VCaP (cell line): ENCODE measurements around the gene ZNF546.

Experiments
- H3K27ac ChIP-seq: fragments of 450-650 bp; 2 replicates; pipeline ENCODE4 v1.5.1; 2017
- TF ChIP-seq, protein P1 (sequence below): fragments of 450-650 bp; conservative IDR thresholded peaks from 2 replicates; pipeline ENCODE4 v1.5.1; 2017; ENCODE audit warnings: mild to moderate bottlenecking, moderate library complexity

The ZNF546 gene

DNA sequence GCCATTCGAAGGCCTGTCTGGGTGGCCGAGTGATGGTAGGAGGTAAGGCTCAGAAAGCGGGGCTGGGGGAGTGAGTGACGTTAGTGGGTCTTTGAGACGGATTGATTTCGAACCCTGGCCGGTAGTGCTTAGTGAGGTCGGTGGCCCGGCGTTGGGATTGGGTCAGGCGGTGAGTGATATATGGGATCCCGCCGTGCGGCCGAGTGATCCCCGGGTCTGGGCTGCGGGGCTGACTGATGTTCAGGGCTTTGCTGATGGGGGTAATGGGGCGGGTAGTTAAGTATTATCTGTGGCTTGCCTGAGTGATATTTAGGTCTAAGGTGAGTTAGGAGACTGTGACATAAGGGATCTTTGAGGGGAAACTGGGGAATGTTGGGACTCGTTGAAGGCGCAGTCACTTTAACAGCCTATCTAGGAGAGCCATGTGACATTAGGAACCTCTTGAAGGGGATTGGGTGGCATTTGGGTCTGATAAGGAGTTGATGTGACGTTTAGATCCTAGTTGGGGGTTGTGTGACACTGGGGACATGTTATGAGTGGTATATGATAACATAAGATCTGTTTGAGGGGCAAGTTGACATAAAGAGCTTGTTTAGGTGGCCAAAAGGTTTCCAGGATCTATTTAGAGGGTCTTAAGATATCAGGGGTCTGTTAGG, 25.4 kb upstream of the ZNF546 start:
- TF ChIP-seq, protein P1, sequence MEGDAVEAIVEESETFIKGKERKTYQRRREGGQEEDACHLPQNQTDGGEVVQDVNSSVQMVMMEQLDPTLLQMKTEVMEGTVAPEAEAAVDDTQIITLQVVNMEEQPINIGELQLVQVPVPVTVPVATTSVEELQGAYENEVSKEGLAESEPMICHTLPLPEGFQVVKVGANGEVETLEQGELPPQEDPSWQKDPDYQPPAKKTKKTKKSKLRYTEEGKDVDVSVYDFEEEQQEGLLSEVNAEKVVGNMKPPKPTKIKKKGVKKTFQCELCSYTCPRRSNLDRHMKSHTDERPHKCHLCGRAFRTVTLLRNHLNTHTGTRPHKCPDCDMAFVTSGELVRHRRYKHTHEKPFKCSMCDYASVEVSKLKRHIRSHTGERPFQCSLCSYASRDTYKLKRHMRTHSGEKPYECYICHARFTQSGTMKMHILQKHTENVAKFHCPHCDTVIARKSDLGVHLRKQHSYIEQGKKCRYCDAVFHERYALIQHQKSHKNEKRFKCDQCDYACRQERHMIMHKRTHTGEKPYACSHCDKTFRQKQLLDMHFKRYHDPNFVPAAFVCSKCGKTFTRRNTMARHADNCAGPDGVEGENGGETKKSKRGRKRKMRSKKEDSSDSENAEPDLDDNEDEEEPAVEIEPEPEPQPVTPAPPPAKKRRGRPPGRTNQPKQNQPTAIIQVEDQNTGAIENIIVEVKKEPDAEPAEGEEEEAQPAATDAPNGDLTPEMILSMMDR = no peak
- H3K27ac ChIP-seq = peak overlapping the region; percentile 94

DNA sequence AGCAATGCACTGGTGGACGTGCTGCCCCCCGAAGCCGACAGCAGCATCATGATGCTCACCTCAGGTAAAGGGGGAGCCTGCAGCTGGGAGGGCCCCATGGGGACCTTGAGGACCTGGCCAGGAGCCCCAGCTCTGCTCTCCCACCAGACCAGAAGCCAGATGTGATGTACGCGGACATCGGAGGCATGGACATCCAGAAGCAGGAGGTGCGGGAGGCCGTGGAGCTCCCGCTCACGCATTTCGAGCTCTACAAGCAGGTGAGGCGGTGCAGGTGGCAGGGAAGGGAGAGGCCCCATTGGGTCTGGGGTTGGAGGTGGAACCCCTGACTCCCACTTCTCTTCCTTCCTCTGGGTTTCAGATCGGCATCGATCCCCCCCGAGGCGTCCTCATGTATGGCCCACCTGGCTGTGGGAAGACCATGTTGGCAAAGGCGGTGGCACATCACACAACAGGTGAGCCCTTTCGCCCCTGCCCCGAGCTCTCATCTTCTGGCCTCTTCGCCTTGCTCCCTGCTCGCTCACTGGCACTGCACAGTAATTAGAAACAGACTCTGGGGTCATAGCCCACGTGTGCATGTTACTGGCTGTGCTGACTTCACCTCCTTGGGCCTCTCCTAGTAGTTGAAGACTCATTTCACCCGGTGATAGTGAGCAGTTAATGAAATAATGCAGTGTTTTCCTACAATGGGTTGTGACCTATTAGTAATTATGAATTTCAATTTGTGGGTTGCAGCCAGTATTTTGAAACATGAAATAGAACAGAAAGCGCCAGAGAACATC, 22.3 kb upstream of the ZNF546 start:
- TF ChIP-seq, protein P1 = no peak
- no peak overlapping the region for H3K27ac ChIP-seq

DNA sequence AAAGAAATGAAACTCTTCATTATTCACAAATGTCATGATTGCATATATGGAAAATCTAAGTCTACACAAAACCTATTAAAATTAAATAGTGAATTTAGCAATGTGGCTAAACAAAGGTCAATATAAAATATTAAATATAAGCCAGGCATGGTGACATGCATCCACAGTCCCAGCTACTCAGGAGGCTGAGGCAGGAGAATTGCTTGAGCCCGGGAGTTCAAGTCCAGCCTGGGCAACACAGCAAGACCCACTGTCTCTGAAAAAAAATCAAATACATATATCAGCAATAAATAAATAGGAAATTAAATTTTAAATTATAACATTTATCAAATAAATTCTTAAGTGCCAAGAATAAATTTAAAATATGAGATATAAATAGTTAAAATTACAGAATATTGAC, 14.0 kb upstream of the ZNF546 start:
- TF ChIP-seq, protein P1 = no peak
- H3K27ac ChIP-seq = no peak overlapping the region

DNA sequence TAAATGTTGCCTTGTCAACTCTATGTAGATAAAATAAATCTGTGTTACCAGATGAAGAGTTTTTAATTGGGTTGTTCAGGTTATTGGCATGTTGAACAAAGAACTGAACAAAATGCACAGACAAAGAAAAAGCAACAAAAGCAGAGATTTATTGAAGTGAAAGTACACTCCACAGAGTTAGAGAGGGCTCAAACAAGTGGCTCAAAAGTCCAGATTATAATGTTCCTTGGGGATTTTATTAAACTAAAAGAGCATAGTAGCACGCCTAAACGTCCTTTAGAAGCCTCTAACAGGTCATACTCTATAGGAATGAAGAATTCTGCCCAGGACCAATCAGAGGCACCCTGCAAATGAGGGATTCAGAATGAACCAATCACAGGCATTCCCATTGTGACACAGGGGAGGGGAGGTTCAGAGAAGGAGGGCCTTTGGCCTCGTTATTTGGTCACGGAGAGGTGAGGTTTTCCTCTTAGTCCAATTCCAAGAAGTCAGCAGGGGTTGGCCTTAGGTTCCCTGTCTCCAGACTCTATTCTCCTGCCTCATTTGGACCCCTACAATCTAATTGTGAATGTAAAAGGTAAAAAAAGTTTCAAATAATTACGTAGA, 13.1 kb upstream of the ZNF546 start:
- H3K27ac ChIP-seq = no peak overlapping the region
- TF ChIP-seq, protein P1 = no peak

DNA sequence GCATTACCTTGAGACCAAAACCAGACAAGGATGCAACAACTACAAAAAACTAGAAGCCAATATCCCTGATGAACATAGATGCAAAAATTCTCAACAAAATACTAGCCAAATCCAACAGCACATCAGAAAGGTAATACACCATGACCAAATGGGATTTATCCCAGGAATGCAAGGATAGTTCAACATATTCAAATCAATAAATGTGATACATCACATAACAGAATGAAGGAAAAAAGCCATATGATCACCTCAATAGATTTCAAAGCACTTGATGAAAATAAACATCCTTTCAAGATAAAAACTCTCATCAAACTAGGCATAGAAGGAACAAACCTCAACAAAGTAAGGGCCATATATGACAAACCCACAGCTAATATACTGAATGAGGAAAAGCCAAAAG, 10.2 kb upstream of the ZNF546 start:
- TF ChIP-seq, protein P1 = no peak
- no peak overlapping the region for H3K27ac ChIP-seq

DNA sequence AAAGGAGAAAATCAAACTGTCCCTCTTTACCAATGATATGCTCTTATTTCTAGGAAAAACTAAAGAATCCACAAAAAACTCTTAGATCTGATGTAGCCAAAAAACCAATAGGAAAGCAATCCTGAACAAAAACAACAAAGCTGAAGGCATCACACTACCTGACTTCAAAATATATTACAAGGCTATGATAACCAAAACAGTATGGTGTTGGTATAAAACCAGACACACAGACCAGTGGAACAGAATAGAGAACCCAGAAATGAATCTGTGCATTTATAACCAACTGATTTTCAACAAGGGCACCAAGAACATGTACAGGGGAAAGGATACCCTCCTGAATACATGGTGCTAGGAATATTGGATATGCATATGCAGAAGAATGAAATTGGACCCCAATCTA, 9.7 kb upstream of the ZNF546 start:
- TF ChIP-seq, protein P1 = no peak
- no peak overlapping the region for H3K27ac ChIP-seq

DNA sequence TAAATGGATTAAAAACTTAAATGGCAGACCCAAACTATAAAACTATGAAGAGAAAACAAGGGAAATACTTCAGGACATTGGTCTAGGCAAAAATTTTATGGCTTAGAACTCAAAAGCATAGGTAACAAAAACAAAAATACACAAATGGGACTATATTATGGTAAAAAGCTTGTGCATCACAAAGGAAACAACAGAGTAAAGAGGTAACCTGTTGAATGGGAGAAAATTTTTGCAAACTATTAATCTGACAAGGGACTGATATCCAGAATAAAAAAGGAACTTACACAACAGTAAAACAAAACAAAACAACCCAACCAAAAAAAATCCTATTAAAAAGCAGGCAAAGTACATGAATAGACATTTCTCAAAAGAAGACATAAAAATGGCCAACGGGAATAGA, 9.3 kb upstream of the ZNF546 start:
- TF ChIP-seq, protein P1 = no peak
- H3K27ac ChIP-seq = no peak overlapping the region
